Ishikawa (cell line): Measurements from ENCODE around the gene RTN4IP1.

ENCODE experiments used
- CEBPB ChIP-seq: IDR thresholded peaks from 2 replicates; pipeline ENCODE4 v1.6.1; 2012
- CREB1 ChIP-seq: IDR thresholded peaks from 2 replicates; pipeline ENCODE4 v1.6.1; 2012; ENCODE audit warnings: low read depth
- EGR1 ChIP-seq: IDR thresholded peaks from 2 replicates; pipeline ENCODE4 v1.6.1; 2012
- EP300 ChIP-seq: IDR thresholded peaks from 2 replicates; pipeline ENCODE4 v1.6.1; 2012; ENCODE audit warnings: borderline replicate concordance
- FOXM1 ChIP-seq: IDR thresholded peaks from 2 replicates; pipeline ENCODE4 v1.6.1; 2012; ENCODE audit warnings: low read depth, borderline replicate concordance
- MAX ChIP-seq: IDR thresholded peaks from 2 replicates; pipeline ENCODE4 v1.6.1; 2012
- NFIC ChIP-seq: IDR thresholded peaks from 2 replicates; pipeline ENCODE4 v1.6.1; 2012
- RAD21 ChIP-seq: IDR thresholded peaks from 2 replicates; pipeline ENCODE4 v1.6.1; 2012; ENCODE audit warnings: low read depth
- REST ChIP-seq: IDR thresholded peaks from 2 replicates; pipeline ENCODE4 v1.6.1; 2012; ENCODE audit warnings: low read depth, mild to moderate bottlenecking
- TAF1 ChIP-seq: IDR thresholded peaks from 2 replicates; pipeline ENCODE4 v1.6.1; 2012; ENCODE audit warnings: low read depth, mild to moderate bottlenecking
- TCF12 ChIP-seq: IDR thresholded peaks from 2 replicates; pipeline ENCODE4 v1.6.1; 2012; ENCODE audit warnings: low read depth
- TEAD4 ChIP-seq: IDR thresholded peaks from 2 replicates; pipeline ENCODE4 v1.6.1; 2012
- USF1 ChIP-seq: IDR thresholded peaks from 2 replicates; pipeline ENCODE4 v1.6.1; 2012
- YY1 ChIP-seq: IDR thresholded peaks from 2 replicates; pipeline ENCODE4 v1.6.1; 2012; ENCODE audit warnings: low read depth
- ZBTB7A ChIP-seq: IDR thresholded peaks from 2 replicates; pipeline ENCODE4 v1.6.1; 2012; ENCODE audit warnings: low read depth

The RTN4IP1 gene

GRCh38 chr6:106620931-106621672 lies 8.2 kb downstream of the RTN4IP1 start:
- no peak for TF ChIP-seq TCF12
- no peak for TF ChIP-seq EP300
- TF ChIP-seq USF1 = no peak
- TF ChIP-seq REST = no peak
- no peak for TF ChIP-seq TEAD4
- TF ChIP-seq NFIC = no peak
- TF ChIP-seq YY1 = no peak
- TF ChIP-seq MAX = no peak
- no peak for TF ChIP-seq CEBPB
- no peak for TF ChIP-seq TAF1
- no peak for TF ChIP-seq FOXM1
- TF ChIP-seq ZBTB7A = no peak
- TF ChIP-seq RAD21 = no peak
- no peak for TF ChIP-seq CREB1
- no peak for TF ChIP-seq EGR1

- TF ChIP-seq EGR1 (no peak), REST (no peak), TAF1 (no peak), ZBTB7A (no peak), NFIC (no peak), CREB1 (no peak), EP300 (no peak), TCF12 (no peak)
These were observed 10.1 kb downstream of the RTN4IP1 start for GRCh38 chr6:106619223-106619622.

GRCh38 chr6:106618324-106618723 lies 11.0 kb downstream of the RTN4IP1 start:
- no peak for TF ChIP-seq REST
- TF ChIP-seq YY1 = no peak
- TF ChIP-seq CREB1 = no peak
- TF ChIP-seq TEAD4 = no peak
- TF ChIP-seq MAX = no peak
- no peak for TF ChIP-seq EGR1
- no peak for TF ChIP-seq CEBPB
- TF ChIP-seq USF1 = no peak
- TF ChIP-seq NFIC = no peak
- no peak for TF ChIP-seq TAF1
- no peak for TF ChIP-seq ZBTB7A
- no peak for TF ChIP-seq FOXM1
- TF ChIP-seq TCF12 = no peak
- TF ChIP-seq EP300 = no peak

GRCh38 chr6:106617857-106618256 lies 11.4 kb downstream of the RTN4IP1 start:
- TF ChIP-seq TEAD4 = no peak
- TF ChIP-seq EP300 = no peak
- TF ChIP-seq RAD21 = no peak
- TF ChIP-seq YY1 = no peak
- no peak for TF ChIP-seq CEBPB
- TF ChIP-seq EGR1 = no peak
- no peak for TF ChIP-seq USF1
- no peak for TF ChIP-seq ZBTB7A
- TF ChIP-seq CREB1 = no peak
- no peak for TF ChIP-seq TAF1
- no peak for TF ChIP-seq FOXM1
- no peak for TF ChIP-seq TCF12
- TF ChIP-seq MAX = no peak
- no peak for TF ChIP-seq REST
- no peak for TF ChIP-seq NFIC
